ENCODE results near the gene CPEB1.

GRCh38 chr15:82545002-82545401 lies 102.2 kb downstream of the CPEB1 start:
- TF ChIP-seq, protein P1, sequence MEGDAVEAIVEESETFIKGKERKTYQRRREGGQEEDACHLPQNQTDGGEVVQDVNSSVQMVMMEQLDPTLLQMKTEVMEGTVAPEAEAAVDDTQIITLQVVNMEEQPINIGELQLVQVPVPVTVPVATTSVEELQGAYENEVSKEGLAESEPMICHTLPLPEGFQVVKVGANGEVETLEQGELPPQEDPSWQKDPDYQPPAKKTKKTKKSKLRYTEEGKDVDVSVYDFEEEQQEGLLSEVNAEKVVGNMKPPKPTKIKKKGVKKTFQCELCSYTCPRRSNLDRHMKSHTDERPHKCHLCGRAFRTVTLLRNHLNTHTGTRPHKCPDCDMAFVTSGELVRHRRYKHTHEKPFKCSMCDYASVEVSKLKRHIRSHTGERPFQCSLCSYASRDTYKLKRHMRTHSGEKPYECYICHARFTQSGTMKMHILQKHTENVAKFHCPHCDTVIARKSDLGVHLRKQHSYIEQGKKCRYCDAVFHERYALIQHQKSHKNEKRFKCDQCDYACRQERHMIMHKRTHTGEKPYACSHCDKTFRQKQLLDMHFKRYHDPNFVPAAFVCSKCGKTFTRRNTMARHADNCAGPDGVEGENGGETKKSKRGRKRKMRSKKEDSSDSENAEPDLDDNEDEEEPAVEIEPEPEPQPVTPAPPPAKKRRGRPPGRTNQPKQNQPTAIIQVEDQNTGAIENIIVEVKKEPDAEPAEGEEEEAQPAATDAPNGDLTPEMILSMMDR (IDR thresholded peaks at IDR 0.05; ENCODE audit: insufficient read depth, low read depth, low read length), result no peak
- no peak for TF ChIP-seq EZH2 (IDR thresholded peaks at IDR 0.05; ENCODE audit: insufficient read depth, low read length)
